Endometrial microvascular endothelial cells (primary cell): ENCODE measurements around the gene DUSP2. TPM values are rescaled to one million over a fixed set of nuclear protein-coding genes. Genes with fewer than 3 reads are reported as not detected.
"Not testable (repeated sequence)": the region's sequence is repeated elsewhere in the genome, so short reads cannot be mapped to it uniquely, and the experiment has no call there.

Experiments
- in situ Hi-C: cut with HindIII; loops from 2 replicates; pipeline ENCODE4 v1.10.0; 2017; ENCODE audit warnings: low sequenced_read_pairs, low pct_unique_long_range_greater_than_20kb; ENCODE audit errors: inconsistent ontology term
- total RNA-seq: library from RNA; depleted of rRNA; stranded (reverse); fragments of >200 nt; gene quantifications from one replicate; pipeline ENCODE4 v1.2.3, GENCODE V29; 2015; ENCODE audit errors: inconsistent ontology term

The DUSP2 gene
- total RNA-seq, 1 donor from 2014 or later, result not detected

DNA sequence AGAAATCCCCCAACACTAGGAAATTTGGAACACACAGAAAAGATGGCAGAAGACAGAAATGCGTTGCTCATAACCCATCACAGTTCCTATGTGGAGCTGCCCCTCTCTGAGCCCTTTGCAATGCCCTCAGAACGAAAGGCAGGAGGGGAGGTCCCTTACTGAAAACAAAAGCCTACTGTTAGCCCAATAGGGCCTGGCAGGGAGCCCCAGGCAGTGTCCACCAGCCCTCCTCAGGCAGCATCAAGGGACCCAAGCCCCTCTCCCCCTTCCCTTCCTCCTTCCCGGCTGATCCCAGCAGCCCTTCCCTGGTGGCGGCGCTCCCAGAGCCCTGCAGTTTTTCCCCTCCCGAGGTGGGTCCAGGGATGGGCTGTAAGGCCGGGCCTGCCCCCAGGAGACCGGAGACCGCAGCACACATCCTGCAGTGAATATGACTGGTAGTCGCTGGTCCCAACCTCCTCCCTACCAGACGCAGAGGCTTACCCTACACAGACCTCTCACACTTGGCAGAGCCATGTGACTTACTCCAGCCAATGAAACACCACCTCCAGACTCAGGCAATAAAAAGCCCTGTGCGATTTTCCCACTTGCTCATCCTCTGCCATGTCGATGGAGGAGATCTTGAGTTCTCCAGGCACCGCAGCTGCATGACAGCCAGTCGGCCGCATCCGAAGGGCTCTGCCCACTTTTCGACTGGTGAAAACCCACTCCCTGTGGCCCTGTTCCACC lies 19.4 kb upstream of the DUSP2 start:
- in situ Hi-C loops, result no loop called here

DNA sequence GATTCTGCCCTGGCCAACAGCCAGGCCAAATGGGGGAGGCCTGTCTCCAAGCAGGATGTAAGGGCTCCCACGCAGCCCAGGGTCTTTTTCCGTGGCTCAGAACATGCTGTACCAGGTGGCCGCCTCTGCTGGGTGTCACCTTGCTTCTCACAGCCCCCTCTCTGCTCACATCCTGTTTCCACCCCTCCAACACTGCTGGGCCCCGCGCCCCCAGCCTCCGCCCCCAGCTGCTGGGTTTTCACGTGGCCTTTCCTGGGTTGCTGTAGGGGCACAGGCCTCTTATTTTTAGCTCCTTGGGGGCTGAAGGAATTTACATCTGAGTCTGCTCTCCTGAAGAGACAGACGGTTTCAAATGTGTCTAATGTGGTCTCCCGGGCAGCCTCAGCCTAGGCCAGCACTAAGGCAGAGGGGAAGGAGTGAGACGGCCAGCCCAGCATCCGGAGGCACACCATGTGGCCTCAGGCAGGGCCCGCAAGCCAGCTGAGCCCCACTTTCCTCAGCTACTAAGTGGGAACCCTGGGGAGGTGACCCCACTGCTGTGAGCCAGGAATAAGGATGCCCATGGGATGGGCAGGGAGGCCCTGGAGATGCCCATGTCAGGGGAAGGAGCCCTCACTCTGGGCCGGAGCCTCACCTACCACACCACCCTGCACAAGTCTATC lies 18.7 kb upstream of the DUSP2 start:
- in situ Hi-C loops, result no loop called here

- in situ Hi-C loops, result no loop called here
Observed at GRCh38 chr2:96163415-96163767, 18.2 kb upstream of the DUSP2 start.

- in situ Hi-C loops, result no loop called here
Observed at GRCh38 chr2:96161898-96162297, 16.7 kb upstream of the DUSP2 start.

- in situ Hi-C loops, result not testable (repeated sequence)
Observed at GRCh38 chr2:96160366-96160765, 15.1 kb upstream of the DUSP2 start.

DNA sequence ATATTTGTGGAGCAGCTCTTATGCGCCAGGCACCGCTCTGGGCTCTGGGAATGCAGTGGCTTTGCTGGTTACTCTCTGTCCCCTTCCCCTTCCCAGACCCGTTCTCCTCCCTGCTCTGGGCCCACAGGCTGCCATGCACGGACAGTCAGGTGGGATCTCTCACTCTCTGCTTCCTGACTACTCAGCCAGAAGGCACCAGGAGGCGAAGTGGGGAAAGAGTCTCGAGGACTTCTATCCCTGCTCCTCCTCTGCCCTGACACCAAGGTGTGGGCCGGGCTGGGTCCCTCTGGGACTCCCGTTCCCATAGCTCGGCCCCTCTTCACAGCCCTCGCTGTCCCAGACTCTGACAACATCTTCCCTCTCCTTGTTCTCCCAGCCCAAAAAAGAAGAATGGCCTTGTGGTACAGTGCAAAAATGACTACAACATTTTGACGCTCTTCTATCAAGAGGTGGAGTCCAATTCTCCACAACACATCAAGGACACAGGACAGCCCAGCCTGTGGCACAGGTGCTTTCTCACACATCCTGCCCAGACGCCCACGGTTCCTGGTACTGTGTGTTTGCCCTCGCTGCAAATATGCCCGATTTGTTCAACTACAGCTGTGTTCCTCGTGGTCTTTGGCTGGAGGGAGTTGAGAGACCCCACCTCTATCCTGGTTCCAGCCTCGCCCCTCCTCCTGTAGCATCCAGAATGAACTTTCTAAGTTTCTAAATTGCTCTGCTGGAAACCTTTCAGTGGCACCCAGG lies 14.0 kb upstream of the DUSP2 start:
- in situ Hi-C loops, result no loop called here

DNA sequence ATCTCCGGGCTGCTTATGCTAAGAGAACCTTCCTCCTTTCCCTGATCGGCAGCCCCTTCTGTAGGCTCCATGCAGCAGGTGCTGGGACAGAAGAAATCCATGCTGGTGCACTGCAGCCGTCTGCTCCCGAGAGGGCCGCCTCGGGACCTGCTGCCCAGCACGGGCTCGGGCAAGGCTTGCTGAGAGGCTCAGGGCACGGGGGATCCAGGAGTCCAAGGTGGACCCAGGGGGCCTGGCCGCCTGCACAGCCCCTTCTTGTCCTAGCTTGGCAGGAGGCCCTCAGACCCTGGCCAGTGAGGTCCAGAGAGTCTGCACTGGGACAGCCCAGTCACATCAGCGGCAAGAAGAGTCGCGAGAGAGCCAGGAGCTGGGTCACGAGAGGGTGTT lies 13.3 kb upstream of the DUSP2 start:
- in situ Hi-C loops, result no loop called here

DNA sequence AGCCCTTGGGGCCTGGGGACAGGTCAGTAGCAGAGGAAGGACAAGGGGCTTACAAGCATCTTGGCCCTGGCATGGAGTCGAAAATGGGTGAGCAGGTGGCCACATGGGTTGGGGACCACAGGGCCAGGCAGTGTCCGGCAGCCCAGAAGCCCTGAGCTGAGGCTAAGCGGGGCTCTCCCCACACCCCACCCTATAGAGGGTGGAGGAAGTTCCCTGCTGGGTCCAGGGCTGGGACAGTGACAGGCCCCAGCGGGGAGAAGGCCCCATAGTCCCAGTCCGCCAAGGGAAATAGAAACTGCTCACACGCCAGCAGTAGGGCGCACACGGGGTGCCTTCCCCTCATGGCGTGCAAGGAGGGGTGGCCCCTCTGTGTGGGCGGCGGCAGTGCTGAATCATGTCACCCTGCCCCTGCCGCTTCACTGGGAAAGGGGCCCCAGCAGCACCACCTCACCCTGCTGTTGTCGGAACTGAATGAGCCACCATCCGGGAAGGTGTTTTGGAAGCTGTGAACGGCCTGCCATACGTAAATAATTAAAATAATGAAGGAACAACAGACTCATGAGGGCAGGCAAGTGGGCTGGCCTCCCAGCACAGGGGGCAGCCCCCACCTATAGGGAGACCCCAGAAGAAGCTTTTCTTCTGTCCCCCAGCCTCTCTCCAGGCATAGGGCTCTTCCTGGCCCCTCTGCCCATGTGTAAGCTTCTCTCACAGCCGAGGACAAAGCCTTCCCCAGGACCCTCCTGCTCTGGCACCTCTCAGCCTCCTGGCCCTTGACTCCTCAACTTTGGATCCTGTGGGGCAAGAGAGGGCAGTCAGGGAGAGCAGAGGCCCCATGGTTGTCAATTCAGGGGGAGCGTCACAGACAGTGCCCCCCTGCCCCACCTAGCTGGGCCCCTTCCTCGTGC lies 12.7 kb upstream of the DUSP2 start:
- in situ Hi-C loops, result no loop called here

DNA sequence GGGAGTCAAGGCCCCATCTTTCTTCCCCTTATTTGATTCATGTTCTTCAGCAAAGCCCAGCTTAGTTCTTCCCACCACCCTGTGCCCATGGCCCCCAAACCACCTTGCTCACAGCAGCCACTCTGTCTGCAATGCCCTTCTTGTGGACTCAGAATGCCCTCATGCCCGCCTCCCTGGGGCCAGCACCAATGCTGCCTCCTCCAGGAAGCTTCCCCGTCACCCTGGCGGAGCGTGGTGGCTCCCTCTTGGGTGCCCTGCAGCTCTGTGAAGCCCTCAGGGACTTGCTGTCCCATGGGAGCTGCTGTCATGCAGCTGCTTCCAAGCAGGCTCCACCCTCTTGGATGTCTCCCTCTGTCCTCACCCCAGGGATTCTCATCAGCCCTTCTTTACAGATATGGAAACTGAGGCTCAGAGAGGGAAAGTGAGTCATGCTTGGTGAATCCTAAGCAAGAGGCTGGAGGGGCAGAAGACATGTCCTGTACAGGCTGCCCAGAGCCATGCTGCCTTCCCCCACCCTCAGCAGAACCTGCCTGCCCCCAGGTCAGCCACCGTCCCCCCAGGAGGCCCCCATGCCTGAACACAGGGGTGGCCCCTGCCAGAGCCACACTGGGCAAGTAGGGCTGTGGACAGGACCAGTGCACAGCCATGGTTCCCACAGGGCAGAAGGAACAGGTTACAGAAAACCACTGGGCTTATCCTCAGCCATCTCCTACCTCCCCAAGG lies 11.8 kb upstream of the DUSP2 start:
- in situ Hi-C loops, result no loop called here

- in situ Hi-C loops, result no loop called here
Observed at GRCh38 chr2:96156011-96156820, 11.0 kb upstream of the DUSP2 start.

DNA sequence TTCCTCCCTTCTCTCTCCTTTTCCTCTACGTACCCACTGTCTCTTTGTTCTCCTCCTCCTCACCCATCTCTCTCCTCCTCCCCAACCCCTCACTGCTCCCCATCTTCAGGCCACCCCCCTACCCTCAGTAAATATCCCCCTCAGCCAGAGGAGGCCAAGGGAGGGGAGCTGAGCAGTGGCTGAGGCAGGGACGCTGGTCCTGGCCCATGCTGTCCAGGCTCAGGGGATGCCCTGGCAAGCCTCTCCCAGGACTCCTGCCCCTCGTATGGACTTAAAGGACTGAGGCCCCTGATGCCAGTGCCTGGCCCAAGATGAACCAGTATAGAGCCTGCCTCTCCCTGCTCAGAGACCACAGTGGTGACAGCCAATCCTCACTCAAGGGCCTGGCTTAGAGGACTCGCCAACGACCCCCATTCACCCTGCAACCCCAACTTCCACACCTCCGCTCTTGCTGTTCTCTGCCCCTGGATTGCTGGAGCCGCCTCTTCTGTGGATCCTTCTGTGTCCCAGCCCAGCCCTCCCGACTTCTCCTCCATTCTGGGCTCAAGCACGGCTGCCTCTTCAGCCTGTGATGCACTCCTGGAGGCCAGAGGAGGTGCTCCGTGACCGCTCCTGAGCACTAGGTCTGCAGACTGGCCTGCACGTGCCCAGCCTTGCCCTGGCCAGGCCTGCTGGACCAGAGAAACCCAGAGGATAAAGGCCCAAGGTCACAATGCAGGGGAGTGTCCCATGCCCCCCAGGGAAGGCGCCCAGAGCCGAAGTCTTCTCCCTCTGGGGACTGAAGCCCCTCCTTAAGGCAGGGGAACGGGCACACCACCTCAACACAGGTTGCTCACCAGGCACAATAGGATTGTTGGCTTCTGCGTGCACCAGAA lies 9.5 kb upstream of the DUSP2 start:
- in situ Hi-C loops, result no loop called here

GRCh38 chr2:96153991-96154431 lies 8.8 kb upstream of the DUSP2 start:
- in situ Hi-C loops, result no loop called here

DNA sequence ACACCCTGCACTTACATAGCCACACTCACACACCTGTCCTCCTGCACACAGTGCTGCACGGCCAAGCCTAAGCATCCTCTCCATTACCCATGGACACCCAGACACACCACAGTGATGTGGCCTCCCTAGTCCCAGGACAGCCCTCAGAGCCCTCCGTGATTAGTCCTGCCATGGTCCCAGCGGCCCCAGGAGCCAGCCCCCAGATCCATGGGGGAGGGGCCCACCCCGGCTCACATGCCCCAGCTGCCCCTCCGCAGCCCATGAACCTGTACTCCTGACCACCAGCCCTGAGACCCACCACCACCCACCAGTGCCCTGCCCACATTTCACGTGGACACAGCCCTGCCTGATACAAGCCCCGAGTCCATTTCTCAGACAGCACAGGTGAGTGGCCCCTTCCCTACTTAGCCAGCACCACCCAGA lies 8.1 kb upstream of the DUSP2 start:
- in situ Hi-C loops, result no loop called here

GRCh38 chr2:96152304-96153161 lies 7.3 kb upstream of the DUSP2 start:
- in situ Hi-C loops, result no loop called here

DNA sequence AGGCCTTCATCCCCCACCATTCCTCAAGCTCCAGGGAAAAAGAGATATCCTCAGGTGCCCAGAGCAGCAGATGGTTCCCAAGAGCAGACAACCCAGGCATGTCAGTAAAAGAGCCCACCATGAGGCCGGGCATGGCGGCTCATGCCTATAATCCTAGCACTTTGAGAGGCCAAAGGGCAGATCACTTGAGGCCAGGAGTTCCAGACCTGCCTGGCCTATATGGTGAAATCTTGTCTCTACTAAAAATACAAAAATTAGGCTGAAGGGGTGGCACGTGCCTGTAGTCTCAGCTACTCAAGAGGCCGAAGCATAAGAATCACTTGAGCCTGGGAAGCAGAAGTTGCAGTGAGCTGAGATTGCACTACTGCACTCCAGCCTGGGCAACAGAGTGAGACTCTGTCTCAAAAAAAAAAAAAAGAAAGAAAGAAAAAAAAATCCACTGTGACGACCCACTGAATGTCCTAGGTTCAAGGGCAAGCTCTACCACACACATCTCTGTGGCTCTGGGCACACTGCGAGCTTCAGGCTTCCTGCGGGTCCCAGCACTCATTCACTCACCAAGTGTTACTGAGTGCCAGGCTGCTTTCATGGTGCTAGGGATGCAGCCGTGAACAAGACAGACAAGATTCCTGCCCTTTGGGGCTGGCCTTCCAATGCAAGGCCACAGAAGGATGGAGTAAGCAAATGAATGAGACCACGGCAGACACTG lies 6.5 kb upstream of the DUSP2 start:
- in situ Hi-C loops, result no loop called here
